Transverse colon (tissue), 4 donors: ENCODE measurements around the gene TMEM92. TPM values are rescaled to one million over a fixed set of nuclear protein-coding genes. Genes with fewer than 3 reads are reported as not detected.

Source experiments
- DNase-seq: peaks from one replicate; pipeline ENCODE4 v3.0.0-alpha.2; 2019
- H3K27ac ChIP-seq, 4 donors: fragments of 200-600 bp; sonication (generic); 2 replicates each; pipeline ENCODE4 v1.5.1; 2016 to 2018; ENCODE audit warnings: inconsistent platforms in 4 of 4
- H3K27me3 ChIP-seq: fragments of 200-600 bp; sonication (generic); 2 replicates; pipeline ENCODE4 v1.5.1; 2017; ENCODE audit warnings: inconsistent platforms
- H3K36me3 ChIP-seq, 4 donors: fragments of 200-600 bp; sonication (generic); 2 replicates each; pipeline ENCODE4 v1.5.1; 2017 to 2019; ENCODE audit warnings: inconsistent platforms in 4 of 4
- H3K4me1 ChIP-seq, 4 donors: fragments of 200-600 bp; sonication (generic); 2 replicates each; pipeline ENCODE4 v1.5.1; 2017 to 2020; ENCODE audit warnings: inconsistent platforms in 4 of 4
- H3K4me3 ChIP-seq, 4 donors: fragments of 200-600 bp; sonication (generic); 1 replicate in 1 of 4; 2 replicates in 3 of 4; pipeline versions ENCODE4 v1.5.1 to v1.6.1; 2017 to 2019; ENCODE audit warnings: inconsistent platforms in 4 of 4
- H3K9me3 ChIP-seq, 2 donors: fragments of 200-600 bp; sonication (generic); 2 replicates each; pipeline ENCODE4 v1.5.1; 2017 to 2019; ENCODE audit warnings: inconsistent platforms in 2 of 2
- EP300 ChIP-seq: sonication (generic); formaldehyde crosslinking; IDR thresholded peaks from one replicate; pipeline ENCODE4 v1.6.1; 2017; ENCODE audit warnings: antibody characterized with exemption, low read depth
- POLR2A ChIP-seq: fragments of 450-650 bp; IDR thresholded peaks from one replicate; pipeline ENCODE4 v1.6.1; 2016; ENCODE audit warnings: antibody characterized with exemption, mild to moderate bottlenecking, moderate library complexity
- POLR2AphosphoS5 ChIP-seq, 3 donors: sonication (generic); formaldehyde crosslinking; IDR thresholded peaks; one replicate each; pipeline ENCODE4 v1.6.1; 2016; ENCODE audit warnings: antibody characterized with exemption in 3 of 3
- WGBS, 2 donors: methylation state at CpG; one replicate each; pipeline ENCODE4 v1.1.5; 2018; ENCODE audit warnings: low coverage in 1 of 2; 5-methylcytosine and 5-hydroxymethylcytosine counted together
- in situ Hi-C, 4 donors: fragments of 200-750 bp; cut with MboI; loops; one replicate each; pipeline versions ENCODE4 v1.15.0 to v1.15.1; 2017; ENCODE audit warnings: low sequenced_read_pairs in 3 of 4, low pct_ligation_motif_present in 1 of 4, low pct_unique_long_range_greater_than_20kb in 1 of 4
- intact Hi-C: fragments of 100-400 bp; cut with DNase I; formaldehyde crosslinking; loops from one replicate; pipeline ENCODE4 v1.15.1; 2023; ENCODE audit warnings: low total_unique reads
- small RNA-seq, 4 donors: library from RNA; depleted of rRNA; stranded (forward); fragments of <200 nt; gene quantifications; one replicate each; pipeline ENCODE3, GENCODE V24; 2016
- total RNA-seq, 4 donors: library from RNA; depleted of rRNA; stranded (reverse); fragments of >200 nt; gene quantifications; one replicate each; pipeline ENCODE4 v1.1.0, GENCODE V29; 2016
- TF ChIP-seq, protein P1 (sequence below), 5 experiments: fragments of 200-600 bp in 3 of 5; fragments of 450-650 bp in 2 of 5; sonication (generic) in 3 of 5; IDR thresholded peaks; 1 replicate in 2 of 5; 2 replicates in 3 of 5; pipeline ENCODE4 v1.5.1; 2016 to 2017; ENCODE audit warnings: antibody characterized with exemption in 5 of 5, inconsistent platforms in 3 of 5, mild to moderate bottlenecking in 2 of 5, moderate library complexity in 1 of 5

Gene TMEM92
- total RNA-seq, 4 donors from 2014 or later, result 1.9 to 3.7 TPM; not detected in 2

GRCh38 chr17:50329716-50330115 is 55.5 kb downstream of the TMEM92 start:
- Histone ChIP-seq H3K27me3 (peaks cover 6% of the 10 kb centered on the region), H3K9me3 (no peaks in the 10 kb centered on the region), H3K27ac (no peak overlapping the region), H3K36me3 (no peaks in the 10 kb centered on the region), H3K4me3 (no peak overlapping the region), H3K4me1 (no peaks in the 10 kb centered on the region)
- 86% methylated on average over 3 of the region's 3 CpGs; no CpG with 5 or more reads in 1 of the 2 donors for whole genome bisulfite sequencing, 2 donors
- in situ Hi-C loops, result no loop called here
- intact Hi-C loops, result loop anchor here (10.0 kb wide), 1 partner anchor 615 kb away; no protein-coding TSS in a partner anchor
- no peak for DNase-seq
- no peak for TF ChIP-seq POLR2A
- TF ChIP-seq POLR2AphosphoS5 (IDR thresholded peaks at IDR 0.05), result no peak
- TF ChIP-seq EP300, result no peak
- TF ChIP-seq, protein P1, sequence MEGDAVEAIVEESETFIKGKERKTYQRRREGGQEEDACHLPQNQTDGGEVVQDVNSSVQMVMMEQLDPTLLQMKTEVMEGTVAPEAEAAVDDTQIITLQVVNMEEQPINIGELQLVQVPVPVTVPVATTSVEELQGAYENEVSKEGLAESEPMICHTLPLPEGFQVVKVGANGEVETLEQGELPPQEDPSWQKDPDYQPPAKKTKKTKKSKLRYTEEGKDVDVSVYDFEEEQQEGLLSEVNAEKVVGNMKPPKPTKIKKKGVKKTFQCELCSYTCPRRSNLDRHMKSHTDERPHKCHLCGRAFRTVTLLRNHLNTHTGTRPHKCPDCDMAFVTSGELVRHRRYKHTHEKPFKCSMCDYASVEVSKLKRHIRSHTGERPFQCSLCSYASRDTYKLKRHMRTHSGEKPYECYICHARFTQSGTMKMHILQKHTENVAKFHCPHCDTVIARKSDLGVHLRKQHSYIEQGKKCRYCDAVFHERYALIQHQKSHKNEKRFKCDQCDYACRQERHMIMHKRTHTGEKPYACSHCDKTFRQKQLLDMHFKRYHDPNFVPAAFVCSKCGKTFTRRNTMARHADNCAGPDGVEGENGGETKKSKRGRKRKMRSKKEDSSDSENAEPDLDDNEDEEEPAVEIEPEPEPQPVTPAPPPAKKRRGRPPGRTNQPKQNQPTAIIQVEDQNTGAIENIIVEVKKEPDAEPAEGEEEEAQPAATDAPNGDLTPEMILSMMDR (IDR thresholded peaks at IDR 0.05), result no peak

DNA sequence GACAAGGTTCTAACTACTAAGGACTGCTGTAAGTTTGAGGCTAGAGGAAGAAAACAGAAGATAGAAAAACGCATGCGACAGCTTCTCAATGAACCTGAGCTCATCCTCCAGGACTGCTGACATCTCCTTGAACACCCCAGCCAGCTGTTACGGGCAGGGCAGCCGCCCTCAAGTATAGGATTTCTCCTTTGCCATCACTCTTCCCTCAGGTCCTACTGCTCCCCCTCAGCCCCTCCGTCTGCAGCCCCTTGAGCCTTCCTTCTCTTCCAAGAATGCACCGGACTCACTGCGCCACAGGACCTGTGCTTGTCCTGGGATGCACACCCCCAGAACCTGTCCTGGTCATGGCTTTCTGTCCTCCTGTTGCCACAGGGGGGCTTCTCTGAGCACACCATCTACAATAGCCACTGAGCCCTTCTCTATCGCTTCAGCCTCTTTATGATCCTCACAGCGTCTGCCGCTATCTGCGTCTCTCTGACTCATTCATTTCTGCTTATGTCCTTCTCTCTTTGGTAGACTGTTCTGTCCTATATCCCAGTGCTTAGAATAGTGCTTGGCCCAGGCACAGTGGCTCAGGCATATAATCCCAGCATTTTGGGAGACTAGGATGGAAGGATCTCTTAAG is 56.0 kb downstream of the TMEM92 start:
- in situ Hi-C loops (no loop called here), intact Hi-C loops (loop anchor here (10.0 kb wide), 1 partner anchor 615 kb away; no protein-coding TSS in a partner anchor)
- Histone ChIP-seq H3K9me3 (no peaks in the 10 kb centered on the region), H3K4me1 (no peaks in the 10 kb centered on the region), H3K27ac (no peak overlapping the region), H3K4me3 (no peak overlapping the region), H3K36me3 (no peaks in the 10 kb centered on the region), H3K27me3 (peaks cover 6% of the 10 kb centered on the region)
- TF ChIP-seq POLR2AphosphoS5 (IDR thresholded peaks at IDR 0.05), result no peak
- TF ChIP-seq, protein P1 (IDR thresholded peaks at IDR 0.05), result no peak
- no peak for TF ChIP-seq POLR2A
- no peak for DNase-seq
- 74 to 89% methylated on average over 6 to 11 of the region's 11 CpGs for WGBS, 2 donors

Small RNAs within 50 kb of the gene (small RNA-seq; reads per million reads assigned to genes)
- gene SUMO2P7, result 0 reads per million in 4 donors

Other genes with a start within 250 kb of the TMEM92 start
- gene ITGA3, start 218.4 kb upstream of the TMEM92 start, total RNA-seq, result 100 to 1,000 TPM; 147 to 294 (median 171) TPM
- 100 to 1,000 TPM in 3 of 4 donors, 10 to 100 TPM in 1; 84.6 to 292 (median 136) TPM for gene PDK2, start 179.1 kb upstream of the TMEM92 start, total RNA-seq
- gene SAMD14, start 144.3 kb upstream of the TMEM92 start, total RNA-seq, result 1 to 10 TPM in 1 of 4 donors, under 1 TPM in 2, not detected in 1; 0.14 to 1.8 (median 0.32) TPM
- gene PPP1R9B, start 123.8 kb upstream of the TMEM92 start, total RNA-seq, result 10 to 100 TPM; 19.0 to 29.9 (median 27.7) TPM
- gene SGCA, start 108.5 kb upstream of the TMEM92 start, total RNA-seq, result 10 to 100 TPM in 1 of 4 donors, 1 to 10 TPM in 3; 3.7 to 65.3 (median 7.6) TPM
- gene COL1A1, start 72.8 kb upstream of the TMEM92 start, total RNA-seq, result 100 to 1,000 TPM in 2 of 4 donors, 10 to 100 TPM in 2; 13.0 to 210 (median 79.8) TPM
- gene XYLT2, start 71.7 kb downstream of the TMEM92 start, total RNA-seq, result 10 to 100 TPM; 21.3 to 27.3 (median 22.0) TPM
- 10 to 100 TPM in 3 of 4 donors, 1 to 10 TPM in 1; 4.9 to 97.5 (median 46.9) TPM for gene MRPL27, start 98.7 kb downstream of the TMEM92 start, total RNA-seq
- 1 to 10 TPM in 2 of 4 donors, not detected in 2; 1.4 to 1.6 TPM for gene EME1, start 98.8 kb downstream of the TMEM92 start, total RNA-seq
- 10 to 100 TPM; 45.0 to 96.9 (median 64.4) TPM for gene LRRC59, start 123.1 kb downstream of the TMEM92 start, total RNA-seq
- gene ACSF2, start 151.8 kb downstream of the TMEM92 start, total RNA-seq, result 100 to 1,000 TPM; 165 to 460 (median 190) TPM
- gene CHAD, start 194.4 kb downstream of the TMEM92 start, total RNA-seq, result 10 to 100 TPM in 3 of 4 donors, 1 to 10 TPM in 1; 9.6 to 59.8 (median 19.7) TPM
- gene RSAD1, start 204.4 kb downstream of the TMEM92 start, total RNA-seq, result 10 to 100 TPM; 19.1 to 35.6 (median 28.2) TPM
- gene MYCBPAP, start 234.0 kb downstream of the TMEM92 start, total RNA-seq, result 1 to 10 TPM in 2 of 4 donors, under 1 TPM in 1, not detected in 1; 0.64 to 3.7 (median 2.7) TPM